ENCODE data around the gene MAP2K7.

DNA sequence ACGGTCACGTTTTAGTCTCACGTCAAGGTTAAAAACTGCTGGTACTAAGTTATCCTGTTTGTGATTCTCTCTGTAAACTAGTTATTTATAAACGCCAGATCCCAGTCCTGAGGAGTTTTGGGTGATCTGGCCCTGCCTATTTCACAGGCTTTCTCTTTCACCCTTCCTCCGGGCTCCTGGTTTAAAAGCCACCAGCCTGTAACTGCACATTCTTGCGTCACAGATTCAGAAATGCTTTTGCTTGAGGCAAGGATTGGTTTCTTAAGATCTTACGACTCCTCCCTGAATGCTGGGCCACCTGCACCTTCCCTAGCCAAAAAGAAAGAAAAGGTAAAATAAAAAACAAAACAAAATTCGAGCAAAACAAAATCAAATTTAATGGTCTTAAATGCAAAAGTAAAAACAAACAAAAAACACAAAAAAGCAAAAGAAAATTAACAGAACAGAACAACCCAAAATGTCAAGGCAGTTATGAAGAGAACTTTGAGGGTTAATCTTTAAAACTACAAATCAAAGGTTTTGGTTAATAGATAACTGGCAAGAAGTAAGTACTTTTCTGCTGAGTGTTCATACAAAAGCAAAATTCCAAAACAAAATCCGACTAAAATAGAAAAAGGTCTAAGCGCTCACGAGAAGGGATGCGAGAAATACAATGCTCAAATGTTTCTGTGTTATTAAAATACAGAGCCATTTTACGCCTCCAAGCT, 58.4 kb downstream of the MAP2K7 start:
- TF ChIP-seq, protein P1, sequence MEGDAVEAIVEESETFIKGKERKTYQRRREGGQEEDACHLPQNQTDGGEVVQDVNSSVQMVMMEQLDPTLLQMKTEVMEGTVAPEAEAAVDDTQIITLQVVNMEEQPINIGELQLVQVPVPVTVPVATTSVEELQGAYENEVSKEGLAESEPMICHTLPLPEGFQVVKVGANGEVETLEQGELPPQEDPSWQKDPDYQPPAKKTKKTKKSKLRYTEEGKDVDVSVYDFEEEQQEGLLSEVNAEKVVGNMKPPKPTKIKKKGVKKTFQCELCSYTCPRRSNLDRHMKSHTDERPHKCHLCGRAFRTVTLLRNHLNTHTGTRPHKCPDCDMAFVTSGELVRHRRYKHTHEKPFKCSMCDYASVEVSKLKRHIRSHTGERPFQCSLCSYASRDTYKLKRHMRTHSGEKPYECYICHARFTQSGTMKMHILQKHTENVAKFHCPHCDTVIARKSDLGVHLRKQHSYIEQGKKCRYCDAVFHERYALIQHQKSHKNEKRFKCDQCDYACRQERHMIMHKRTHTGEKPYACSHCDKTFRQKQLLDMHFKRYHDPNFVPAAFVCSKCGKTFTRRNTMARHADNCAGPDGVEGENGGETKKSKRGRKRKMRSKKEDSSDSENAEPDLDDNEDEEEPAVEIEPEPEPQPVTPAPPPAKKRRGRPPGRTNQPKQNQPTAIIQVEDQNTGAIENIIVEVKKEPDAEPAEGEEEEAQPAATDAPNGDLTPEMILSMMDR (IDR thresholded peaks at IDR 0.05): no peak
- no peak for TF ChIP-seq POLR2A (IDR thresholded peaks at IDR 0.05)
- no peak for TF ChIP-seq EP300 (IDR thresholded peaks at IDR 0.05)
